BLaER1 (cell line): ENCODE results near the gene PRDX1.
"Not testable (repeated sequence)": the region's sequence is repeated elsewhere in the genome, so short reads cannot be mapped to it uniquely, and the experiment has no call there.

Experiments
- H3K27ac ChIP-seq: shearing (Covaris generic); formaldehyde crosslinking; 2 replicates; pipeline ENCODE4 v1.8.1; 2022
- H3K27me3 ChIP-seq: shearing (Covaris generic); formaldehyde crosslinking; 2 replicates; pipeline ENCODE4 v1.8.1; 2022
- H3K36me3 ChIP-seq: shearing (Covaris generic); formaldehyde crosslinking; 2 replicates; pipeline ENCODE4 v1.8.1; 2022
- H3K4me1 ChIP-seq: shearing (Covaris generic); formaldehyde crosslinking; 2 replicates; pipeline ENCODE4 v1.8.1; 2022
- H3K4me2 ChIP-seq: shearing (Covaris generic); formaldehyde crosslinking; 2 replicates; pipeline ENCODE4 v1.8.1; 2022
- H3K4me3 ChIP-seq: shearing (Covaris generic); formaldehyde crosslinking; 2 replicates; pipeline ENCODE4 v1.8.1; 2022
- H3K9ac ChIP-seq: shearing (Covaris generic); formaldehyde crosslinking; 2 replicates; pipeline ENCODE4 v1.8.1; 2022
- H3K9me3 ChIP-seq: shearing (Covaris generic); formaldehyde crosslinking; 2 replicates; pipeline ENCODE4 v1.8.1; 2022
- H4K20me1 ChIP-seq: shearing (Covaris generic); formaldehyde crosslinking; 2 replicates; pipeline ENCODE4 v1.8.1; 2022
- Cebpa-rat ChIP-seq: shearing (Covaris generic); IDR thresholded peaks from 2 replicates; pipeline ENCODE4 v1.8.1; 2022

The PRDX1 gene

DNA sequence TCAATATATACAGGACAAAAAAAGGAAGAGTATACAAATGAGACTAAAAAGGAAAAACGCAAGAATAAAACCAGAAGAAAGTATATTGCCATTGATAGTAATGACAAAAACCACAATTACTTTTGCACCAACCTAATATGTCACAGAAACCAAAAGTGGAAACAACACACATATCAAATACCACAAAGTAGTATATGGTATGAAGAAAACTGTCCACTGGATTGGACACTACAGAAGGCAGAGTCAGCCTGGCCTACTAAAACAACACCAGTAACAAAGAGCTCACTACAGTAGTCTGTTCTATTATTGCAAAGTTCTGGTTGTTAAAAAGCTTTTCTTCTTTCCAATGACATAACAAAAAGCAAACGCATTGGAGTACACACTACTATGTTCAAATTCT lies 48.4 kb downstream of the PRDX1 start:
- Histone ChIP-seq H4K20me1 (no peaks in the 10 kb centered on the region), H3K4me3 (no peak overlapping the region), H3K4me2 (no peak overlapping the region), H3K4me1 (no peaks in the 10 kb centered on the region), H3K9me3 (no peaks in the 10 kb centered on the region), H3K27ac (no peak overlapping the region), H3K36me3 (no peaks in the 10 kb centered on the region), H3K27me3 (no peaks in the 10 kb centered on the region), H3K9ac (no peak overlapping the region)
- no peak for TF ChIP-seq Cebpa-rat

GRCh38 chr1:45470306-45470798 lies 51.3 kb downstream of the PRDX1 start:
- no peak overlapping the region for H3K27ac ChIP-seq
- H3K4me2 ChIP-seq = no peak overlapping the region
- H3K27me3 ChIP-seq = no peaks in the 10 kb centered on the region
- H3K9me3 ChIP-seq = no peaks in the 10 kb centered on the region
- H3K4me3 ChIP-seq = no peak overlapping the region
- H3K36me3 ChIP-seq = no peaks in the 10 kb centered on the region
- H3K4me1 ChIP-seq = peaks cover 18% of the 10 kb centered on the region
- no peak for TF ChIP-seq Cebpa-rat
- H4K20me1 ChIP-seq = no peaks in the 10 kb centered on the region
- H3K9ac ChIP-seq = no peak overlapping the region

DNA sequence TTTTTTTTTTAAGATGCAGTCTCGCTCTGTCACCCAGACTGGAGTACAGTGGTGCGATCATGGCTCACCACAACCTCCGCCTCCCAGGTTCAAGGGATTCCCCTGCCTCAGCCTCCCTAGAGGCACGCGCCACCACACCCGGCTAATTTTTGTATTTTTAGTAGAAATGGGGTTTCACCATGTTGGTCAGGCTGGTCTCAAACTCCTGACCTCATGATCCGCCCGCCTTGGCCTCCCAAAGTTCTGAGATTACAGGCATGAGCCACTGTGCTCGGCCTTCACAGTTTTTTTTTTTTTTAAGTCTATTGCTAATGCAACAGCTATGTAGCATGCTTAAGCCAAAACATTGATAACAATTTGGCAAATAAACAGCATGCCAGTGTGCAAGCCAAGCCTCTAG lies 54.3 kb downstream of the PRDX1 start:
- H3K9ac ChIP-seq, H4K20me1 ChIP-seq, H3K4me3 ChIP-seq, H3K27me3 ChIP-seq, H3K36me3 ChIP-seq, H3K9me3 ChIP-seq, H3K27ac ChIP-seq: not testable (repeated sequence)
- peaks cover 18% of the 10 kb centered on the region for H3K4me1 ChIP-seq
- peak overlapping the region; percentile 51 for H3K4me2 ChIP-seq

- Histone ChIP-seq H3K9me3 (no peaks in the 10 kb centered on the region), H3K27me3 (no peaks in the 10 kb centered on the region), H3K27ac (no peak overlapping the region), H3K4me2 (no peak overlapping the region), H3K4me3 (no peak overlapping the region), H3K36me3 (no peaks in the 10 kb centered on the region), H3K9ac (no peak overlapping the region), H4K20me1 (no peaks in the 10 kb centered on the region), H3K4me1 (peaks cover 18% of the 10 kb centered on the region)
- no peak for TF ChIP-seq Cebpa-rat
Observed at GRCh38 chr1:45465277-45465676, 56.4 kb downstream of the PRDX1 start.
